Lower lobe of right lung (tissue), 2 donors: ENCODE measurements around the gene GPHA2. TPM values are rescaled to one million over a fixed set of nuclear protein-coding genes. Genes with fewer than 3 reads are reported as not detected.

Experiments used
- ATAC-seq, 2 donors: fragments of 200-7000 bp; cut with Tn5 transposase; one replicate each; pipeline ENCODE4 v1.9.1; 2020 to 2022; ENCODE audit warnings: mild to moderate bottlenecking in 2 of 2, moderate library complexity in 2 of 2
- DNase-seq: peaks from one replicate; pipeline ENCODE4 v3.0.0-alpha.2; 2020
- H3K27ac ChIP-seq: fragments of 200-600 bp; one replicate; pipeline ENCODE4 v1.8.0; 2022
- H3K27me3 ChIP-seq: fragments of 200-600 bp; one replicate; pipeline ENCODE4 v1.8.0; 2022; ENCODE audit warnings: low read depth
- H3K36me3 ChIP-seq: fragments of 200-600 bp; one replicate; pipeline ENCODE4 v1.8.0; 2022; ENCODE audit warnings: mild to moderate bottlenecking
- H3K4me1 ChIP-seq: fragments of 200-600 bp; one replicate; pipeline ENCODE4 v1.8.0; 2022
- H3K4me3 ChIP-seq: fragments of 200-600 bp; one replicate; pipeline ENCODE4 v1.8.0; 2022; ENCODE audit warnings: mild to moderate bottlenecking
- H3K9me3 ChIP-seq: fragments of 200-600 bp; one replicate; pipeline ENCODE4 v1.8.0; 2022
- CTCF ChIP-seq: fragments of 200-600 bp; IDR thresholded peaks from one replicate; pipeline ENCODE4 v1.8.0; 2022; ENCODE audit warnings: antibody characterized with exemption, mild to moderate bottlenecking
- intact Hi-C: fragments of 100-400 bp; cut with DNase I; formaldehyde crosslinking; loops from one replicate; pipeline ENCODE4 v1.11.0; 2022
- total RNA-seq: library from RNA; stranded (reverse); fragmentation: NEBNext Ultra II Directional; extraction: Animal tissue kit (Norgen Biotek cat#: 25700); gene quantifications from one replicate; pipeline ENCODE4 v1.2.1, GENCODE V29; 2021
- donor health status: DM: no; HTN: yes; CAD: no; lungs with severe emphysema.

Gene GPHA2
- total RNA-seq, 1 donor from 2014 or later: not detected

GRCh38 chr11:64916775-64917662 lies 18.7 kb downstream of the GPHA2 start, which contains the start of gene ATG2A:
ATG2A (minus strand) TSS chr11:64917209; CDS start chr11:64917135, 74 bp downstream.
- H3K4me3 ChIP-seq: peak within 1 kb of the TSS; percentile 95
- no peaks in the 10 kb centered on the region for H3K27me3 ChIP-seq
- TF ChIP-seq CTCF: peak; percentile 7
- peak within 1 kb of the TSS; percentile 90 for H3K27ac ChIP-seq
- ATAC-seq (peak; percentile 98), DNase-seq (peak; percentile 100)
- H3K4me1 ChIP-seq: peaks cover 25% of the 10 kb centered on the region
- H3K36me3 ChIP-seq: peaks cover 24% of the 10 kb centered on the region
- no peaks in the 10 kb centered on the region for H3K9me3 ChIP-seq
- intact Hi-C loops: no loop called here

GRCh38 chr11:64916040-64916774 lies 19.5 kb downstream of the GPHA2 start:
- peak; percentile 19 to 34 for ATAC-seq
- peak overlapping the region; percentile 90 for H3K27ac ChIP-seq
- H3K9me3 ChIP-seq: no peaks in the 10 kb centered on the region
- intact Hi-C loops: no loop called here
- no peaks in the 10 kb centered on the region for H3K27me3 ChIP-seq
- H3K36me3 ChIP-seq: peaks cover 32% of the 10 kb centered on the region
- H3K4me3 ChIP-seq: peak overlapping the region; percentile 95
- no peak for TF ChIP-seq CTCF
- DNase-seq: no peak
- peaks cover 25% of the 10 kb centered on the region for H3K4me1 ChIP-seq

- Histone ChIP-seq H3K27me3 (no peaks in the 10 kb centered on the region), H3K36me3 (peaks cover 40% of the 10 kb centered on the region), H3K27ac (peak overlapping the region; percentile 90), H3K4me1 (peaks cover 25% of the 10 kb centered on the region), H3K4me3 (peak overlapping the region; percentile 95), H3K9me3 (no peaks in the 10 kb centered on the region)
- intact Hi-C loops: no loop called here
- no peak for TF ChIP-seq CTCF
- DNase-seq (no peak), ATAC-seq (no peak)
These were observed 20.3 kb downstream of the GPHA2 start for GRCh38 chr11:64915376-64915887.

- Histone ChIP-seq H3K4me3 (no peak overlapping the region), H3K36me3 (peaks cover 53% of the 10 kb centered on the region), H3K27me3 (no peaks in the 10 kb centered on the region), H3K9me3 (no peaks in the 10 kb centered on the region), H3K4me1 (peaks cover 25% of the 10 kb centered on the region), H3K27ac (no peak overlapping the region)
- DNase-seq (no peak), ATAC-seq (no peak)
- TF ChIP-seq CTCF: no peak
- intact Hi-C loops: no loop called here
These were observed 21.6 kb downstream of the GPHA2 start for GRCh38 chr11:64914123-64914522.

GRCh38 chr11:64913171-64913727 lies 22.4 kb downstream of the GPHA2 start:
- Histone ChIP-seq H3K36me3 (peaks cover 62% of the 10 kb centered on the region), H3K9me3 (no peaks in the 10 kb centered on the region), H3K4me1 (peaks cover 21% of the 10 kb centered on the region), H3K27ac (no peak overlapping the region), H3K27me3 (no peaks in the 10 kb centered on the region), H3K4me3 (no peak overlapping the region)
- ATAC-seq: no peak
- no peak for TF ChIP-seq CTCF
- no peak for DNase-seq
- intact Hi-C loops: no loop called here
